ENCODE measurements around the gene LDB2. TPM values are rescaled to one million over a fixed set of nuclear protein-coding genes. Genes with fewer than 3 reads are reported as not detected.

Gene LDB2
- total RNA-seq, 6 experiments from 2014 or later = 24.2 to 40.4 (median 31.7) TPM

DNA sequence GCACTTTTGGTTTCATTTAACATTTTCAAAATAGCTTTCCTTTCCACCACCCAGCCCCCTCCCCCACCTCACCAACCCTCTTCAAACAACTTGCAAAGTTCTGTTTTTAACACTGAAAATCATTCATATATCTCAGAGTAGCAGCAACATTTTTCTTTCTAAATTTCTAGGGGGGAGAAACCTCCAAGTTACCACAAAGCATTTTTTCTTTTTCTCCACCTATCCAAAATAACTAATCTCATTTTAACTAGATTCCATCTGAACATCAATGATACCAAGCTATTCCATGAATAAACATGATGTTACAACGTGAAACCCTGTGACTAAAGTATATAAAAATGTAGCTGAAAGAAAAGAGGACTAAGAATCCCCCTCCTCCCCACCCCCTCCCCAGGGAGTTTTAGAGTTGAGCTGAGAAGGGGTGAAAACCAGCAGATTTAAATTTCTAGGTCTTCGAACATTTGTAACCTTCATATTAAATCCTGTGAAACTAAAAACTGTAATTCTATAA lies 5.2 kb downstream of the LDB2 start:
- peaks cover 17% of the 10 kb centered on the region; the same call in 1 of the 2 replicates for H3K36me3 Mint-ChIP-seq (ENCODE audit: low read depth)
- DNase-seq = no peak
- TF ChIP-seq, protein P1, sequence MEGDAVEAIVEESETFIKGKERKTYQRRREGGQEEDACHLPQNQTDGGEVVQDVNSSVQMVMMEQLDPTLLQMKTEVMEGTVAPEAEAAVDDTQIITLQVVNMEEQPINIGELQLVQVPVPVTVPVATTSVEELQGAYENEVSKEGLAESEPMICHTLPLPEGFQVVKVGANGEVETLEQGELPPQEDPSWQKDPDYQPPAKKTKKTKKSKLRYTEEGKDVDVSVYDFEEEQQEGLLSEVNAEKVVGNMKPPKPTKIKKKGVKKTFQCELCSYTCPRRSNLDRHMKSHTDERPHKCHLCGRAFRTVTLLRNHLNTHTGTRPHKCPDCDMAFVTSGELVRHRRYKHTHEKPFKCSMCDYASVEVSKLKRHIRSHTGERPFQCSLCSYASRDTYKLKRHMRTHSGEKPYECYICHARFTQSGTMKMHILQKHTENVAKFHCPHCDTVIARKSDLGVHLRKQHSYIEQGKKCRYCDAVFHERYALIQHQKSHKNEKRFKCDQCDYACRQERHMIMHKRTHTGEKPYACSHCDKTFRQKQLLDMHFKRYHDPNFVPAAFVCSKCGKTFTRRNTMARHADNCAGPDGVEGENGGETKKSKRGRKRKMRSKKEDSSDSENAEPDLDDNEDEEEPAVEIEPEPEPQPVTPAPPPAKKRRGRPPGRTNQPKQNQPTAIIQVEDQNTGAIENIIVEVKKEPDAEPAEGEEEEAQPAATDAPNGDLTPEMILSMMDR (IDR thresholded peaks at IDR 0.05) = no peak
- H3K4me3 Mint-ChIP-seq = peak overlapping the region; percentile 95
- no peaks in the 10 kb centered on the region for H3K27me3 Mint-ChIP-seq (ENCODE audit: insufficient read depth)
- H3K27ac Mint-ChIP-seq = peak overlapping the region; percentile 91
- no peaks in the 10 kb centered on the region for H3K9me3 Mint-ChIP-seq
- H3K4me1 Mint-ChIP-seq (ENCODE audit: low read depth) = peaks cover 65% of the 10 kb centered on the region

DNA sequence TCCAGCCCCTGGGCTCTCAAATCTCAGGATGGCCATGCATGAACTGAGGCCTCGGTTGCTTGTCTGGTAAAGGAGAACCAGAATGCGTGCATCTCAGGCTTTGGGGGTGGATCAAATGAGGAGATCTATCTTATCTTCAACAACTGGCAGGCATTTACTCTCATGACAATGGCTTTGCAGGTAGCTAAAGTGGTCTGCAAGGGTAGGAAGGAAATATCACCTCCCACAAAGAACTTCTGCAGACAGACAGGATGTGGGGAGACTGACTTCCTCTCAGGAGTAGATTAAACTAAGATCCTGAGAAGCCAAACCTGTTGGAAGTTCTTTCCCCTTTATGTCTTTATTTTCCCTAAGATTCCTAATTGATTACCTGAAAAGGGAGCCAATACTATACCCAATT lies 7.8 kb downstream of the LDB2 start:
- peaks cover 30% of the 10 kb centered on the region for H3K36me3 Mint-ChIP-seq (ENCODE audit: low read depth)
- no peaks in the 10 kb centered on the region; the same call in 1 of the 2 replicates for H3K27me3 Mint-ChIP-seq (ENCODE audit: insufficient read depth)
- peaks cover 54% of the 10 kb centered on the region for H3K4me1 Mint-ChIP-seq (ENCODE audit: low read depth)
- H3K27ac Mint-ChIP-seq = no peak overlapping the region
- TF ChIP-seq, protein P1 (IDR thresholded peaks at IDR 0.05) = no peak
- no peak for DNase-seq
- H3K4me3 Mint-ChIP-seq = no peak overlapping the region
- no peaks in the 10 kb centered on the region for H3K9me3 Mint-ChIP-seq

DNA sequence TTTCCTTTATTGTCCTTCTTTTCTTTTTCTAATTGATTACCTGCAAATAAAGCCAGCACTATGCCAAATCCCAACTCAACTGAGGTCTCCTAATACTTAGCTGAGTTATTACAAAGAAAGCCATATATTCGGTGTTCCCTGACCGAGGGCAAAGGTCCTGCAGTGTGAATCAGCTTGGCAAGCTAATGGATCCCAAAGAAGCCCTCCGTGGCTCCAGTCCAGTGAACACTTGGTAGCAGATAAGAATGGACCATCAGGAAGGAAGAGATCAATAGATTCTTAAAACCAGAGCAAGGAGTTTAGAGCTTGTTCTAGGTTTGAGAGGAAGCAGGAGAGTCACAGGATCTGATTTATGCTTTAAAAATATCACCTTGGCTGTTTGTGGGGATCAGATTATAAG lies 8.5 kb downstream of the LDB2 start:
- no peak overlapping the region for H3K4me3 Mint-ChIP-seq
- peak overlapping the region; percentile 26; the same call in 1 of the 2 replicates for H3K27ac Mint-ChIP-seq
- no peaks in the 10 kb centered on the region; the same call in 1 of the 2 replicates for H3K27me3 Mint-ChIP-seq (ENCODE audit: insufficient read depth)
- no peaks in the 10 kb centered on the region for H3K9me3 Mint-ChIP-seq
- H3K4me1 Mint-ChIP-seq (ENCODE audit: low read depth) = peaks cover 50% of the 10 kb centered on the region
- DNase-seq = no peak
- peaks cover 36% of the 10 kb centered on the region for H3K36me3 Mint-ChIP-seq (ENCODE audit: low read depth)
- TF ChIP-seq, protein P1 (IDR thresholded peaks at IDR 0.05) = no peak

DNA sequence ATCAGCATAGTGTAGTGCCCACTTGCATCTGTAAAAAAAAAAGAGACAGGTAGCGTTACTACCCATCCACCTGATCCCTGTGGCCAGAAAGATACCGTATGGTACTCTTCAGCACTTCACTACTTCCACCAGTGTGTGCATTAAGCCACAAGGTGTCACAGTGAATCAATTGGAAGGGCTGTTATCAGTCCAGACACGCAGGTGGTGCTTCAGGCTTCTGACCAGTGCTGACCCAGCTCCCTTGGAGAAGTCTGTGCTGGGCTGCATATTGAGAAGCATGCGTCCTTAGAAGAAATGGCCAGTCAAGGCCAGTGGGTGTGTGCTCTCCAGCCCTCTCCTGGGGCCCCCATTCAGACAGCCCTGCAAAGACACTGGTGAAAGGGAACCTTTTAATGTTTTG lies 10.6 kb downstream of the LDB2 start:
- Mint-ChIP-seq H3K4me3 (no peak overlapping the region), H3K4me1 (ENCODE audit: low read depth) (peaks cover 48% of the 10 kb centered on the region), H3K27me3 (ENCODE audit: insufficient read depth) (no peaks in the 10 kb centered on the region; the same call in 1 of the 2 replicates), H3K9me3 (no peaks in the 10 kb centered on the region), H3K36me3 (ENCODE audit: low read depth) (peaks cover 57% of the 10 kb centered on the region), H3K27ac (no peak overlapping the region)
- DNase-seq = no peak
- TF ChIP-seq, protein P1 (IDR thresholded peaks at IDR 0.05) = no peak

GRCh38 chr4:16884673-16885460 lies 13.6 kb downstream of the LDB2 start:
- Mint-ChIP-seq H3K36me3 (ENCODE audit: low read depth) (peaks cover 73% of the 10 kb centered on the region), H3K4me1 (ENCODE audit: low read depth) (peaks cover 45% of the 10 kb centered on the region), H3K27me3 (ENCODE audit: insufficient read depth) (no peaks in the 10 kb centered on the region; the same call in none of the 2 replicates), H3K4me3 (no peak overlapping the region), H3K27ac (no peak overlapping the region), H3K9me3 (peaks cover 6% of the 10 kb centered on the region)
- TF ChIP-seq, protein P1 (IDR thresholded peaks at IDR 0.05) = peak; percentile 64
- no peak for DNase-seq
